Stimulated activated CD8-positive, alpha-beta memory T cell treated with anti-CD3 and anti-CD28 coated beads, Interleukin-7, amount 100 ng/mL, for 4 hours (primary cell): ENCODE data around the gene LRRK2.
"Not testable (repeated sequence)": the region's sequence is repeated elsewhere in the genome, so short reads cannot be mapped to it uniquely, and the experiment has no call there.

Source experiments
- DNase-seq, 2 donors: peaks; one replicate each; pipeline ENCODE4 v3.0.0-alpha.2; 2020; ENCODE audit warnings: low read depth in 2 of 2

Gene LRRK2

DNA sequence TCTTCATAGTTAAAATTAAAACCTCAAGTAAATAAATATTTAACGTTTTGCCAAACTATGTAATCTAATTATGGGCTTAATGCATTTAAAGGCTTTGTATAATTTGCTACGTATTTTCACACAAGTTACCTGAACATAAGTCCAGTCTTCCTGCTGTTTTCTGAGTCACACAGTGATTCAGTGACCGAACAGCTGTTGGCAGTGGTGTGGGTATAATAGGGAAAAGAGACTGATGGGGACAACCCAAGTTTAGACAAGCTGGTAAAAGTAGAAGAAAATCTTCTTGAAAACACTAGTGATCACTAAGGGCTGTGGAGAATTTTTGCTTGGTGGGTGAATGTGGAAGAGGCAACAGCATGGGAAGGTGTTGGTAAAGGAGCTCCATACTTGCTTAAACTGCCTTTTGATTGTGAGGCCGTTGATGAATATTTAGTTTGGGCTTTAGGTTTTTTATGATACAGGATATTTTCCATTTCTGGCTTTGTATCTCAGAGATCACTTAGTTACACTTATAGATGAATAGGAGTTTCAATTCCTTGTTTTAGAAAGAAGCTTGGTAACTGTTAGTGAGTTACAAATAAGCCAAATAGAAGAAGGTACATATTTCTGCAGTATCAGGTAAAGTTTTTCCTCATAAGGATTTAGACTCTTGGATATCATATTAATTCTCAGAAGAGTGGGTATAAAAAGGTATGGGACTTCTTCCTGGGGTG, 23.9 kb downstream of the LRRK2 start:
- DNase-seq, result no peak

GRCh38 chr12:40250652-40251051, 25.9 kb downstream of the LRRK2 start:
- DNase-seq, result not testable (repeated sequence)

- no peak for DNase-seq
Observed at GRCh38 chr12:40253936-40254335, 29.1 kb downstream of the LRRK2 start.

- DNase-seq, result no peak
Observed at GRCh38 chr12:40254455-40255085, 29.8 kb downstream of the LRRK2 start.

GRCh38 chr12:40258371-40258770, 33.6 kb downstream of the LRRK2 start:
- DNase-seq, result no peak

- no peak for DNase-seq
Observed at GRCh38 chr12:40261937-40262336, 37.1 kb downstream of the LRRK2 start.

GRCh38 chr12:40262657-40263056, 37.9 kb downstream of the LRRK2 start:
- no peak for DNase-seq

DNA sequence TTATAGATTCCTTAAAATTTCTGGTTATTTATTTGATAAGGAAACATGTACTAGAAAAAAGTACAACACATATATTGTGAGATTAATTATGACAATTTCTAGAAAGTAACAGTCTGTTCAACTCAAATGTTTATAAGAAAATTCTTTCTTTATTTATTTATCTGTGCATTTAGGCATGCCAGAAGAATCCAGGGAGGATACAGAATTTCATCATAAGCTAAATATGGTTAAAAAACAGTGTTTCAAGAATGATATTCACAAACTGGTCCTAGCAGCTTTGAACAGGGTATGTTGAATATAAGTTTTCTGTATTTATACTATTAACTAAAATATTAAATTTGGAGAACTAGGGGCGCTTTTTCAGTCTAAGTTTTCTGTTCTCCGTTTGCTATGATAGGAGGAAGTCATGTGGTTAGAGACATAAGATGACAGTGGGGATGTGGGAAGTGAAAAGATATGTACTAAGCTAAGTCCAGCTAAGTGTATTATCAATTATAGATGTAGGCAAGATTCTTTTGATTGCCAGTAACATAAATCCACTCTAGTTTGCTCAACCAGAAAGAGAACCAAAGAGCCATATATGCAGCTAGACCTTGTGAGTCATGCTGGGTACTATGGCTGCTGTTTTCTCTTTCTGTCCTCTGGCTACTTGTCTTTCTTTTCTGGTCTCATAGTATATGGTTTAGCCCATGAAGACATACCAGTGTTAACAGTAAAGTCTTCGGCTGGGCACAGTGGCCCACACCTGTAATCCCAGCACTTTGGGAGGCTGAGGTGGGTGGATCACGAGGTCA, 39.0 kb downstream of the LRRK2 start:
- DNase-seq, result no peak

GRCh38 chr12:40271981-40272664, 47.3 kb downstream of the LRRK2 start:
- no peak for DNase-seq

DNA sequence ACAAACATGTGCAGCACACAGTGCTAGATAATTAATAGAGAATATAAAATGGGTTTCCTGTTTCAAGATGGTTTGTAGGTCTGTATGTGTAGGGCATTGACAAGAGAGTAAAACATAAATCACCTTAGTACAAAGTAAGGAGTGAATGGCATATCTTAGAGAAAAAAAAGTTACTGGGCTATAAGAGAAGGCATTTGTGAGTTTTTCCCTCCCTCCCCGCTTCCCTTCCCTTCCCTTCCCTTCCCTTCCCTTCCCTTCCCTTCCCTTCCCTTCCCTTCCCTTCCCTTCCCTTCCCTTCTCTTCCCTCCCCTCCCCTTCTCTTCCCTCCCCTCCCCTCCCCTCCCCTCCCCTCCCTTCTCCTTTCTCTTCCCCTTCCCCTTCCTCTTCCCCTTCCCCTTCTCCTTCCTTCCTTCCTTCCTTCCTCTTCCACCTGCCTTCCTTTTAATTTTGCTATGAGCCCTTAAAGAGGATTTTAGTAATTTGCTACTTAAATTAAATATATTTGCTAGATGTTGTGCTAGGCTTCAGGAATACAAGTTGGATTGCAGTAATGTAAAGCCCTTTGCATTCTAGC, 57.1 kb downstream of the LRRK2 start:
- no peak for DNase-seq

- DNase-seq, result no peak
Observed at GRCh38 chr12:40286583-40286982, 61.8 kb downstream of the LRRK2 start.

DNA sequence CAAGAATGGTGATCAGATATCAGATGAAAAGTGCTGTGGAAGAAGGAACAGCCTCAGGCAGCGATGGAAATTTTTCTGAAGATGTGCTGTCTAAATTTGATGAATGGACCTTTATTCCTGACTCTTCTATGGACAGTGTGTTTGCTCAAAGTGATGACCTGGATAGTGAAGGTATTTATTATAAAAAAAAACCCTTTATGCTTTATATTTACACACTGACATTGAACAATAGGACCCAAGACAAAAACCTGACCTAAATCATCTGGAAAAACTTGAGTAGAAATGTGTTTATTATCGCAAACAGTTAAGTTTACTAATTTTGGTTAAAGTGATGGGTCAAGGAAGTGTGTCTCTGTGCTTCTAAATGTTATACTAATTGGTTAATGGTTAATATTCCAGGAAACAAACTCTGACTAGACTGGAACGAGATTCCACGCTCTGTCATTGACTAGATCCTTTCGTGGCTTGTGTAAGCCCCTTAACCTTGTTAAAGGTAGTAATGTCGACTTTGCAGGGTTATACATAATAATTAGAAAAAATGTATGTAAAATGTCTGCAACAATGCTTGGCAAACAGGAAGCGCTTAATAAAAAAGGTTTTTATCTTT, 62.7 kb downstream of the LRRK2 start:
- DNase-seq, result no peak

DNA sequence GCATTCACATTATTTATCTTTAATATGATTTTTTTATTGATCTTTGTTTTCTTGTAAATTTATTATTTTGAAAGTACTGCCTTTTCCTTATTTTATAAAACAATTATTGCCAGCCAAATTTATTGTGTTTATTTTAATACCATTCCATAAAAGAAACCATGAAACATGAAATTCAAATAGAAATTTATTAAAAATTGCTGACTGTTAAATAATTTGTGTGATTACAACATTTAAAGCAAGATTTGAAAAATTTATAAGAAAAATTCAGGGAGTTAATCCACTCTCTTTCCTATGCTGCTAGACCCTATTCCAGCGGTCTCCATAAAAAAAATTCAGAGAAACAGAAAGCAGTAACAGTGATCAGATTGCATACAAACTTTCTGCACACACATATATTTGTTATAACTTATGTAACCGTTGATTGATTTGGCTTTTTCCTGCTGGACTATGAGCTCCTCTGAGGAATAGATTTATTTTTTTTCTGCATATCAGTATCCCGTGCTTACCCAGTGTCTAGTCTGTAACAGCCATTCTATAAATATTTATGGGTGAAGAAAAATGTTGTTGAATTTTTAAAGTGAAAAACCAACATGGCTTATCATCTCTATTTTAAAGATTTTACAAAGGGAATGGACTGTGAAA, 68.1 kb downstream of the LRRK2 start:
- DNase-seq, result no peak

- no peak for DNase-seq
Observed at GRCh38 chr12:40298341-40298740, 73.5 kb downstream of the LRRK2 start.

DNA sequence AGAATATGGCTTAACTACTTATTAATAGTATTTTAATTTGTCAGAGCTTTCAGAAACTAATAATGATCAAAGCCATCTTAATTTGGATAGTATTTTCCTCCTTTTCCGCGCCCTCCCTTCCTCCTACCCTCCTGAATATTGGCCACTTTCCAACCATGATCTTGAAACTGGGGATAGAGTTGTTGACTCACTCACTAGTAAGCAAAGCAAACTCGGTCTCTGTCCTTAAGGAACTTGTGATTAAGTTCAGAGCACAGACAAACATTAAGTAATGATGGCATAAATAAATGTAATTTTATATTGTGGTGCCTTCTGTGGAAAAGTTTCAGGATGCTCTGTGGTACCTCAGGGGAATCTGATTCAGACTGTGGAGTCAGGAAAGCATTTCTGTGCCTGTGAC, 75.7 kb downstream of the LRRK2 start:
- DNase-seq, result no peak

- DNase-seq, result no peak
Observed at GRCh38 chr12:40309001-40309400, 84.2 kb downstream of the LRRK2 start.

DNA sequence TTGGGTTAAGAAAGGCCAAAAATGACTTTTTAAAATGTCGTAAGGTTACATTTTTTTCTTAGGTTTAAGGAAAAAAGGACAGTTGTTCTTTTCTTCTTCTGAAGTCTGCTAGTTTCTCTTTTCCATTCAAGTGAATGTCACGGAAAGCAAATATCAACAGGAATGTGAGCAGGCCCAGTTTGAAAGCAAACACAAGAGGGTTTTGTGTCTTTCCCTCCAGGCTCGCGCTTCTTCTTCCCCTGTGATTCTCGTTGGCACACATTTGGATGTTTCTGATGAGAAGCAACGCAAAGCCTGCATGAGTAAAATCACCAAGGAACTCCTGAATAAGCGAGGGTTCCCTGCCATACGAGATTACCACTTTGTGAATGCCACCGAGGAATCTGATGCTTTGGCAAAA, 85.4 kb downstream of the LRRK2 start:
- no peak for DNase-seq

- DNase-seq, result no peak
Observed at GRCh38 chr12:40312196-40312595, 87.4 kb downstream of the LRRK2 start.

DNA sequence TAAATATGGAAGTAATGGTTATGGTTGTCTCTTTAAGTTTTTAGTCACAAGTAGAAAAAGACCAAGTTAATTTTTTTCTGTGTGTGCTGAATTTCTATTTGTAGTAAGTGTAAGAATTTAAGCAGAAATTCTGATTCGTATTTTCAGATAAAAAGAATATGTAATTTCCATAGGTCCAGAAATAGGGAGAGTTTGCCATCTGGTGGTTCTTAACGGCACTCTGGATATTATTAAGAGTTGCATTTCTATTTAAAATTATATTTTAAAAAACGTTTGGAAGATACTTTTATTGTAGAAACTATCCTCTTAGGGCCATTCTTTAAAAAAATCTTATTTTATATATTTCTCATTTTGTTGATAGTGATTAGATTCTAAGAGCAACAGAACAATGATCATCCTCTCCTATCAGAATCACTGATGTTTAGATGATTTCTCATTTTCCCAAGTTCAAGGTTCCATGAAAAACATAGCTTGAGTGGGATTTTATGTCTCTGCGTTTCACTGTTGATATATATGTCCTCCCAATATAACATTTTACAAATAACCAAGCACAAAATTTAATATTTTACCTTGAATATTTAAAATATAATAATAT, 88.3 kb downstream of the LRRK2 start:
- no peak for DNase-seq

GRCh38 chr12:40313928-40314327, 89.1 kb downstream of the LRRK2 start:
- no peak for DNase-seq

DNA sequence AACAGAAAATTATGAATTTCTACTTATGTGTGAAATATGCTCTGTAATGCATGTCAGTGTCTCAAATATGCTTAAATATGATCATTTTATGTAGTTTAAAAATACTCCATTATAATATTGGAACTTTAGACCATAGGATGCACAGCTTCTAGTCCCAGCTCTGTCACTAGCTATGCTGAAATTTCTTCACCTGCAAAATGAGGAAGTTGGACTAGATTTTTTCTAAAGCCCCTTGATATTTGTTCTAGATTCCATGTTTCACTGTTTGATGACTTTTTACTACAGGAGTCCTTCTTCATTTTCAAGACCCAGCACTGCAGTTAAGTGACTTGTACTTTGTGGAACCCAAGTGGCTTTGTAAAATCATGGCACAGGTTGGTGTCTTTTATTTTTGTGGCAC, 90.1 kb downstream of the LRRK2 start:
- no peak for DNase-seq
